ENCODE measurements around the gene TMCO4. TPM values are rescaled to one million over a fixed set of nuclear protein-coding genes. Genes with fewer than 3 reads are reported as not detected.

TMCO4 gene
- total RNA-seq, 1 donor from 2014 or later: 10.2 TPM

DNA sequence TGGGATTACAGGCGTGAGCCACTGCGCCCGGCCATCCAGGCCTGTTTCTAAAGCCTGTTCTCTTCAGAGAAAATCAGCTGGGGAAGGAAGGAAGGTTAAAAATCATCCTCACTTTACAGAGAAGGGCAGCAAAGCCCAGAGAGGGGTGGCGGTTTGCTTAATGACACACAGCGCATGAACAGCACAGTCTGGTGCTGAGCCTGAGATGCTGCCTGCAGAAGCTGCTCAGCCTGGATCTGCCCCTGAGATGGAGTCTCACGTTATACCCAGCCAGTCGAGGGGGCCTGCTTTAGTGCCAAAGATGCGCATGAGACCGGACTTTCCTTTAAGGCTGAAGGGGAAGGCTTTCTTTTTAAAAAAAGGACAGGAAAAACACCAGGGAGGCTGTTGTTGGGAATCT, 113.7 kb downstream of the TMCO4 start:
- no peaks in the 10 kb centered on the region for H3K4me1 Mint-ChIP-seq (ENCODE audit: unreplicated experiment)

DNA sequence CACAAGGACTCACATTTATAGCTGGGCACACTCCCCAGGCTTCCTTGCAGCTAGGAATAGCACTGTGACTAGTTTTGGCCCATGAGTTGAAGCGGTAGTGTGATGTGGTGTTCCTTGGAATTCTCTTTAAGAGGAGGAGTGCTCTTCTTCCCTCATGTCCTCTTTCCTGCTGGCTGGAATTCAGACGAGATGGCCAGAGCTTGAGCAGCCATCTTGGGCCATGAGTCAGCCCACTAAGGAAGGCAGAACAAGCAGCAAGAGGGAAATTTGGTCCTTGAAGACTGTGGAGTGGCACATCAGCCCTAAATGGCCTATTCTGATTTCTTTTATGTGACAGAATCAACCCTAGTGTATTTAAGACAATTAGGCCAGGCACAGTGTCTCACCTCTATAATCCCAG, 115.0 kb downstream of the TMCO4 start:
- Mint-ChIP-seq H3K27ac (no peak overlapping the region), H3K36me3 (no peaks in the 10 kb centered on the region), H3K4me1 (ENCODE audit: unreplicated experiment) (no peaks in the 10 kb centered on the region), H3K9me3 (no peaks in the 10 kb centered on the region), H3K27me3 (no peaks in the 10 kb centered on the region), H3K4me3 (no peak overlapping the region)
- TF ChIP-seq, protein P1, sequence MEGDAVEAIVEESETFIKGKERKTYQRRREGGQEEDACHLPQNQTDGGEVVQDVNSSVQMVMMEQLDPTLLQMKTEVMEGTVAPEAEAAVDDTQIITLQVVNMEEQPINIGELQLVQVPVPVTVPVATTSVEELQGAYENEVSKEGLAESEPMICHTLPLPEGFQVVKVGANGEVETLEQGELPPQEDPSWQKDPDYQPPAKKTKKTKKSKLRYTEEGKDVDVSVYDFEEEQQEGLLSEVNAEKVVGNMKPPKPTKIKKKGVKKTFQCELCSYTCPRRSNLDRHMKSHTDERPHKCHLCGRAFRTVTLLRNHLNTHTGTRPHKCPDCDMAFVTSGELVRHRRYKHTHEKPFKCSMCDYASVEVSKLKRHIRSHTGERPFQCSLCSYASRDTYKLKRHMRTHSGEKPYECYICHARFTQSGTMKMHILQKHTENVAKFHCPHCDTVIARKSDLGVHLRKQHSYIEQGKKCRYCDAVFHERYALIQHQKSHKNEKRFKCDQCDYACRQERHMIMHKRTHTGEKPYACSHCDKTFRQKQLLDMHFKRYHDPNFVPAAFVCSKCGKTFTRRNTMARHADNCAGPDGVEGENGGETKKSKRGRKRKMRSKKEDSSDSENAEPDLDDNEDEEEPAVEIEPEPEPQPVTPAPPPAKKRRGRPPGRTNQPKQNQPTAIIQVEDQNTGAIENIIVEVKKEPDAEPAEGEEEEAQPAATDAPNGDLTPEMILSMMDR (conservative IDR thresholded peaks at IDR 0.05): no peak
- no peak for DNase-seq (ENCODE audit: extremely low spot score, unreplicated experiment)

More for the DNA sequence above, 113.7 kb downstream of the TMCO4 start:
- Mint-ChIP-seq H3K36me3 (no peaks in the 10 kb centered on the region), H3K27me3 (no peaks in the 10 kb centered on the region), H3K27ac (no peak overlapping the region), H3K4me3 (no peak overlapping the region), H3K9me3 (no peaks in the 10 kb centered on the region)
- TF ChIP-seq, protein P1 (conservative IDR thresholded peaks at IDR 0.05): no peak
- no peak for DNase-seq (ENCODE audit: extremely low spot score, unreplicated experiment)

DNA sequence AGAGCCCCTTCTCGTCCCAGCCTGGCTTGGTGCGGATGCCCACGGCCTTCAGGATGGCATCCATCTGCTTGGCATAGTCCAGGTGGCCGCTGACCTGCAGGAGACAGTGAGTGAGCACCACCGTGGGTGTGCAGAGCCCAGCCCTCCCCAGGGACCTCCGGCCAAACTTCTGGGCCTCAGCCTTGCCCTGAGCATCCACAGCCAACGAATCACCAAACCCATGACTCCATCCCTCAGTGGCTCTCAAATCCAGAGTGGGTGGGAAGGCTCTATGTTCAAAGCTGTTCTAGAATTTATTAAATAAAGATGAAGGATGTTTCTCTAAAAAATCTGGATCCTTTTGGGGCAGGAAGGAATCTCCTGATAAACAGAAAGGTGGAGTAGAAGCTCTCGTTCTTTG, 116.4 kb downstream of the TMCO4 start:
- no peak overlapping the region for H3K4me3 Mint-ChIP-seq
- H3K27me3 Mint-ChIP-seq: no peaks in the 10 kb centered on the region
- no peaks in the 10 kb centered on the region for H3K36me3 Mint-ChIP-seq
- no peak for DNase-seq (ENCODE audit: extremely low spot score, unreplicated experiment)
- H3K27ac Mint-ChIP-seq: no peak overlapping the region
- H3K9me3 Mint-ChIP-seq: no peaks in the 10 kb centered on the region
- no peaks in the 10 kb centered on the region for H3K4me1 Mint-ChIP-seq (ENCODE audit: unreplicated experiment)
- TF ChIP-seq, protein P1 (conservative IDR thresholded peaks at IDR 0.05): no peak

DNA sequence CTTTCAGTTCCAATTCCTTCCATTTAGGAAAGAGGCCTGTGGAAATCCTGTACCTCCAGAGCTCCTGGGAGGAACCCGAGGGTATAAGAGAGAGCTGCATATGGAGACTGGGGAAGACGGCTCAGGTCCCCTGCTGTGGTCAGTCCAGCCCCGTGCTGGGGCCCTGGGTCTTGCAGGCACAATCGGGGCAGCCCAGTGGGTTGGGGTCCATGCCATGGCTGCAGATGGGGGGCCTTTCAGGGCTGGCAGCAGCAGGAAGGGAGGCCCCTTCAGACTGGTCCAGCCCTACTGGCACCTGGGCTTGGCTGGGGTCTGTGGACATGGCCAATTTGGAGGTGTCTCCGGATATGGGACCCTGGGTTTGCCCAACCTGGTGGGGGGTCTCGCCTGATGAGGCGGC, 116.8 kb downstream of the TMCO4 start:
- H3K4me3 Mint-ChIP-seq: no peak overlapping the region
- H3K27me3 Mint-ChIP-seq: peaks cover 3% of the 10 kb centered on the region
- no peaks in the 10 kb centered on the region for H3K9me3 Mint-ChIP-seq
- TF ChIP-seq, protein P1 (conservative IDR thresholded peaks at IDR 0.05): no peak
- H3K4me1 Mint-ChIP-seq (ENCODE audit: unreplicated experiment): no peaks in the 10 kb centered on the region
- no peak for DNase-seq (ENCODE audit: extremely low spot score, unreplicated experiment)
- no peak overlapping the region for H3K27ac Mint-ChIP-seq
- no peaks in the 10 kb centered on the region for H3K36me3 Mint-ChIP-seq

DNA sequence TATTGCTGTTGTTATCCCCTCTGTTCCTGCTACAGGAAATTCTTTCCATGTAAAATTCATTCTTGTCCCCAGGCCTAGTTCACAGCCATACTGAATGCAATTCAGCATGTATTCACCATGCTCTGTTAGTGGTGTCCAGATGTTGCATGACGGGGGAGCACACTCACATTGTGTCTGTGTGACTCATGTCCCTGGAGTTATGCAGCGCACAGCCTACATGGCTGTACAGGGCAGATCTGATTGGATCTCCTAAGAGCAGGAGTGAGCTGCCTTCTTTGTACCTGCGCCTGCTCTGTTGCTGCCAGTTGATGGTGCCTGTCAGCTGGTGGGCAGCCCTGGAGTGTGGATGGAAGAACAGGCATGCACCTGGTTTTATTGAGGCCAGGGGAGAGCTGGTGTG, 117.5 kb downstream of the TMCO4 start:
- no peaks in the 10 kb centered on the region for H3K9me3 Mint-ChIP-seq
- H3K27ac Mint-ChIP-seq: no peak overlapping the region
- TF ChIP-seq, protein P1 (conservative IDR thresholded peaks at IDR 0.05): no peak
- DNase-seq (ENCODE audit: extremely low spot score, unreplicated experiment): no peak
- H3K4me1 Mint-ChIP-seq (ENCODE audit: unreplicated experiment): no peaks in the 10 kb centered on the region
- peaks cover 6% of the 10 kb centered on the region for H3K27me3 Mint-ChIP-seq
- H3K4me3 Mint-ChIP-seq: no peak overlapping the region
- no peaks in the 10 kb centered on the region for H3K36me3 Mint-ChIP-seq

DNA sequence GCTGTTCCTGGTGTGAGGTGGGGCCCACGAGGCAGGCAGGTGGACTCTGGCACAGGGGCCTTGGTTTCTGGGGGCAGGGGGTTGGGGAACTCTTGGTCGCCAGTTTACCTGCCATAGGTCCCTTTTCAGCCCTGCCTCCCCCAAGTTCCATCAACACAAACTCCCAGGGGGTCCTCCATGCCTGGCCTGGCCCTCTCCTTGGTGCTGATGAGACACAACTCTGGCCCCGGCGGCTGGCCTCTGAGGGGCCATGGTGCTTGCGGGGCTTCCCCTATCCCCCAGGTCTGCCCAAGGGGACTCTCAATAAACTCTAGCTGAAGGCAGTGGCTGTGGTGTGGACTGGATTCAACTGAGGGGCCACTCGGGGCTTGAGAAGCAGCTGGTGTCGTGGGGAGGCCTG, 119.1 kb downstream of the TMCO4 start:
- Mint-ChIP-seq H3K36me3 (no peaks in the 10 kb centered on the region), H3K9me3 (no peaks in the 10 kb centered on the region), H3K4me3 (no peak overlapping the region), H3K4me1 (ENCODE audit: unreplicated experiment) (no peaks in the 10 kb centered on the region), H3K27ac (no peak overlapping the region), H3K27me3 (peaks cover 21% of the 10 kb centered on the region)
- DNase-seq (ENCODE audit: extremely low spot score, unreplicated experiment): no peak
- TF ChIP-seq, protein P1 (conservative IDR thresholded peaks at IDR 0.05): no peak
